GM20000 (cell line): ENCODE results near the gene KIRREL3.

Experiments used
- DNase-seq: peaks from one replicate; pipeline ENCODE4 v3.0.0; 2012; ENCODE audit warnings: low spot score
- TF ChIP-seq, protein P1 (sequence below): IDR thresholded peaks from 2 replicates; pipeline ENCODE4 v1.5.1; 2012; ENCODE audit warnings: mild to moderate bottlenecking, control low read depth; ENCODE audit errors: extremely low read depth, missing control alignments

KIRREL3 gene

DNA sequence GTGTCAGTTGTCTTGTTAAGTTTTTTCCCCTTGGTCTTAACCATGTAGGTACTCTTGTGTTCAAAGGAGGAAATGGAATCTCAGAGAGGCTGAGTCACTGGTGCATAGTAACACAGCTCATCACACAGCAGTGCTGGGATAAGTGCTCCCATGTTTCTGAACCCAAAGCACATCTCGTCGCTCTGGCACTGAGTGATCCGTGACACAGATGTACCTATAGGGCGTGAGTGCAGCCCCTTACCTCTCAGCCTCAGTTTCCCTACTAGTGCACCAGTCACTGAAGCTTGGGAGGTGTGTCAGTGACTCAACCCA is 411.1 kb downstream of the KIRREL3 start:
- DNase-seq = no peak
- TF ChIP-seq, protein P1, sequence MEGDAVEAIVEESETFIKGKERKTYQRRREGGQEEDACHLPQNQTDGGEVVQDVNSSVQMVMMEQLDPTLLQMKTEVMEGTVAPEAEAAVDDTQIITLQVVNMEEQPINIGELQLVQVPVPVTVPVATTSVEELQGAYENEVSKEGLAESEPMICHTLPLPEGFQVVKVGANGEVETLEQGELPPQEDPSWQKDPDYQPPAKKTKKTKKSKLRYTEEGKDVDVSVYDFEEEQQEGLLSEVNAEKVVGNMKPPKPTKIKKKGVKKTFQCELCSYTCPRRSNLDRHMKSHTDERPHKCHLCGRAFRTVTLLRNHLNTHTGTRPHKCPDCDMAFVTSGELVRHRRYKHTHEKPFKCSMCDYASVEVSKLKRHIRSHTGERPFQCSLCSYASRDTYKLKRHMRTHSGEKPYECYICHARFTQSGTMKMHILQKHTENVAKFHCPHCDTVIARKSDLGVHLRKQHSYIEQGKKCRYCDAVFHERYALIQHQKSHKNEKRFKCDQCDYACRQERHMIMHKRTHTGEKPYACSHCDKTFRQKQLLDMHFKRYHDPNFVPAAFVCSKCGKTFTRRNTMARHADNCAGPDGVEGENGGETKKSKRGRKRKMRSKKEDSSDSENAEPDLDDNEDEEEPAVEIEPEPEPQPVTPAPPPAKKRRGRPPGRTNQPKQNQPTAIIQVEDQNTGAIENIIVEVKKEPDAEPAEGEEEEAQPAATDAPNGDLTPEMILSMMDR = no peak

- TF ChIP-seq, protein P1 = no peak
- DNase-seq = no peak
Observed at GRCh38 chr11:126588630-126589491, 411.7 kb downstream of the KIRREL3 start.

DNA sequence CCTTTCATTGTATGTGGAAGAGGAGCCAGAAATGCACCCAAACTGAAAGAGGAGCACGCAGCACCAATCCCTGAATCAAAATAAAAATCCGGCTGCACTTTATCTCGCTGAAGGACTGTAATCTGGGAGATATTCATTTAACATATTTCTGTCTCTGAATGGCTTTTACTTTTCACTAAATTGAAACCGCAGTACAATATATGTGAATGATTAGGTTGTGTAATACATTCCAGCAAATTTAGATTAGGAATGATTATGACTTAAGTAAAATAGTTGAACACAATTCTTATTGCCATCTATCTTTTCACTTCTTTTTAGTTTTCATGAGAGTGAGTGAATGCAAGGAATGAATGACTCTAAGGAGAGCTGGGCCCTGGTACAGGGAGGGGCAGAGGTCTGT is 413.0 kb downstream of the KIRREL3 start:
- TF ChIP-seq, protein P1 = no peak
- no peak for DNase-seq

DNA sequence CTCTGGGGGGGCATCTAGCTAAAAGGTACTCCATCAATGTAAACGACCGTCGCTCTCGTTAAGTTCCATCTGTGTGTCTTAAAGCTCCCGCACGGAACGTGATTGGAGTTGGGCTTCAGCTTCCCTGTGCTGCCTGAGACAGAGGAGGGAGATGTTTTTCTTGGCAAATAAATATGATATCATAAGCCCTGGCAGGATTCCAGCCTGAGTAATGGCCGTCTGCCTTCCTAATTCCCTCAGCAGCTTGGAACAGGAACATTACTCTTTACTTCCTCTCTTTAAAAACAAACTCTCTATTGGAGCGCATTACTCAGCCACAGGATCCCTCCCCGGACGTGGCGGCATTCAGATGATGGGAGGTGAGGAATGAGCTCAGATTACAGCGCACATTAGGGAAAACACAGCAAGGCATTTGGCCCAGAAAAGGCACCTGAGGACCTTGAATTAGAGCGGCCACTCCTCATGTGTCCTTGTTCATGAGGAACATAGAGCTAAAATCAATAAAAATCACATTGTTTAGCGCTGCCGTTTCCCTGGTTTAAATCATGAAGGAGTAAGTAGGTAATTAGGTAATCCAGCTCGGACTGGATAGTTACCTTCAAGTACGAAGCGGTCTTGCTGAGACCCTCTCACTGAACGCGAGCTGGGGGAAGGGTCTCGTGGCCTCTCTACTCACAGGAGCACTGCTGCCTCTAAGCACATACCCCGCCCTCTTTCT is 414.6 kb downstream of the KIRREL3 start:
- DNase-seq = no peak
- TF ChIP-seq, protein P1 = no peak

DNA sequence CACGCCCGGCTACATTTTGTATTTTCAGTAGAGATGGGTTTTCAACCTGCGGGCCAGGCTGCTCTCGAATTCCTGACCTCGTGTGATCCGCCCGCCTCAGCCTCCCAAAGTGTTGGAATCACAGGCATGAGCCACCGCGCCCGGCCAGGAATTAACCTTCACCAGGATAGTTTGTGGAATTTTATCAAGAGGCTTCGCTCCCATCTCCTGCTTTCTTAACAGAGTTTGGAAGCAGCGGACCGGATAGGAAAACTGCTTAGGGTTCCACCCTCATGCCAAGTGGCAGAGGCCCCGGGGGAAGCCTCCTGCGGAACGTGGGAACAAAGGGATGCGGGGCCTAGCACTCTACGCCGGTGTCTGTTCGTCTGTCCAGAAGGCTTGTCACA is 415.2 kb downstream of the KIRREL3 start:
- DNase-seq = no peak
- TF ChIP-seq, protein P1 = no peak

- TF ChIP-seq, protein P1 = no peak
- no peak for DNase-seq
Observed at GRCh38 chr11:126583594-126584427, 416.8 kb downstream of the KIRREL3 start.
